OCI-LY3 (cell line): ENCODE data around the gene LST1.

Experiments
- H2AFZ ChIP-seq: fragments of 200-600, 300-600 bp; shearing (Covaris generic); 2 replicates; pipeline ENCODE4 v1.6.0; 2014; ENCODE audit warnings: antibody characterized with exemption, low read depth, low read length
- H3K27ac ChIP-seq: fragments of 200-600, 300-600 bp; sonication (generic); 2 replicates; pipeline ENCODE4 v1.5.1; 2014; ENCODE audit warnings: mild to moderate bottlenecking, low read length, moderate library complexity, mixed read lengths
- H3K27me3 ChIP-seq: fragments of 200-600, 300-600 bp; sonication (generic); 2 replicates; pipeline ENCODE4 v1.6.1; 2014; ENCODE audit warnings: low read depth, low read length, mixed read lengths
- H3K36me3 ChIP-seq: fragments of 200-600, 300-600 bp; sonication (generic); replicated peaks from 2 replicates; pipeline ENCODE3; 2014; ENCODE audit warnings: low read depth, low read length, mixed read lengths
- H3K4me1 ChIP-seq: fragments of 300-600, 200-600 bp; sonication (generic); 2 replicates; pipeline ENCODE4 v1.6.1; 2014; ENCODE audit warnings: low read length, mixed read lengths
- H3K4me2 ChIP-seq: fragments of 200-600, 300-600 bp; sonication (generic); 2 replicates; pipeline ENCODE4 v1.6.1; 2014; ENCODE audit warnings: low read length, mixed read lengths
- H3K4me3 ChIP-seq: fragments of 300-600, 200-600 bp; sonication (generic); 2 replicates; pipeline ENCODE4 v1.5.1; 2014; ENCODE audit warnings: antibody characterized with exemption, mild to moderate bottlenecking, low read length, moderate library complexity
- H3K79me2 ChIP-seq: fragments of 300-600, 200-600 bp; shearing (Covaris generic); 2 replicates; pipeline ENCODE4 v1.6.1; 2014; ENCODE audit warnings: mild to moderate bottlenecking, low read length, mixed read lengths
- H3K9ac ChIP-seq: fragments of 300-600, 200-600 bp; shearing (Covaris generic); 2 replicates; pipeline ENCODE4 v1.6.0; 2014; ENCODE audit warnings: mild to moderate bottlenecking, low read length, moderate library complexity
- H3K9me3 ChIP-seq: fragments of 200-600, 300-600 bp; shearing (Covaris generic); 2 replicates; pipeline ENCODE4 v1.6.1; 2014; ENCODE audit warnings: low read length, mixed read lengths; ENCODE audit not compliant: insufficient read depth
- H4K20me1 ChIP-seq: fragments of 200-600, 300-600 bp; sonication (generic); 2 replicates; pipeline ENCODE4 v1.6.1; 2016; ENCODE audit warnings: low read length, mixed read lengths; ENCODE audit not compliant: insufficient read depth
- EZH2phosphoT487 ChIP-seq: fragments of 200-600 bp; shearing (Covaris generic); IDR thresholded peaks from 2 replicates; pipeline ENCODE4 v1.6.1; 2018; ENCODE audit warnings: antibody characterized with exemption, mixed run types, low read depth
- TF ChIP-seq, protein P1 (sequence below): fragments of 200-600, 300-600 bp; sonication (generic); IDR thresholded peaks from 2 replicates; pipeline ENCODE4 v1.5.1; 2014; ENCODE audit warnings: antibody characterized with exemption, low read length, low read depth

Gene LST1

DNA sequence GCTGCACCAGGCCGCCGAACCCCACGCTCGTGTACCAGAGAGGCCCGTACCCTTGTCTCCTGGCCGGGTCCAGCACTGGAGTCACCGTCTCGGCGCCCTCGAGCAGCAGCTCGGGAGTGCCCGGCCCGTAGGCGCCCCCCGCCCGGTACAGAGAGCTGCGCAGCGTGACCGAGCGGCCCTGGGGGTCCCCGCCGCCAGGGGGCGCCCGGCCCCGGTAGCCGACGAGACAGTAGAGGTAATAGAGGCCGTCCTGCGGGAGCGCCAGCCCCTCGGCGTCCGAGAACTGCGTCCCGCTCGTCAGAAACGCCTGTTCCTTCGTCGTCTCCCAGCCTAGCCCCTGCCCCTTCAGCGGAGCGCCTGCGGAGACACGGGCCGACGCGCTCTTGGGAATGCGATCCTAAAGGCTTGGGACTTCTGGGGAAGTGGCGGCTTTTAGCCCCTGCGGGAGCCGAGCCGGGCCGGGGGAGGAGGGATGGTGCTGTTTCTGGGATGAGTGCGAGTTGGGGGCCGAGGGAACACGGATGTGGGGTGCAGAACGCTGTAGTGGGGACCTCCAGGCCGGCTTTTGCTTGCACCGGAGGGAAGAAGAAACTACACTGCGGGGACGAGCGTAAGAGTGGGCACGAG lies 5.2 kb upstream of the LST1 start:
- Histone ChIP-seq H4K20me1 (peaks cover 24% of the 10 kb centered on the region), H3K4me3 (peak overlapping the region; percentile 98), H3K4me1 (peaks cover 51% of the 10 kb centered on the region), H3K9ac (peak overlapping the region; percentile 94), H3K79me2 (peaks cover 76% of the 10 kb centered on the region), H3K27ac (peak overlapping the region; percentile 100), H3K27me3 (no peaks in the 10 kb centered on the region), H3K36me3 (peaks cover 41% of the 10 kb centered on the region), H3K4me2 (peak overlapping the region; percentile 100), H2AFZ (no peak overlapping the region), H3K9me3 (no peaks in the 10 kb centered on the region)
- TF ChIP-seq EZH2phosphoT487, result no peak
- TF ChIP-seq, protein P1, sequence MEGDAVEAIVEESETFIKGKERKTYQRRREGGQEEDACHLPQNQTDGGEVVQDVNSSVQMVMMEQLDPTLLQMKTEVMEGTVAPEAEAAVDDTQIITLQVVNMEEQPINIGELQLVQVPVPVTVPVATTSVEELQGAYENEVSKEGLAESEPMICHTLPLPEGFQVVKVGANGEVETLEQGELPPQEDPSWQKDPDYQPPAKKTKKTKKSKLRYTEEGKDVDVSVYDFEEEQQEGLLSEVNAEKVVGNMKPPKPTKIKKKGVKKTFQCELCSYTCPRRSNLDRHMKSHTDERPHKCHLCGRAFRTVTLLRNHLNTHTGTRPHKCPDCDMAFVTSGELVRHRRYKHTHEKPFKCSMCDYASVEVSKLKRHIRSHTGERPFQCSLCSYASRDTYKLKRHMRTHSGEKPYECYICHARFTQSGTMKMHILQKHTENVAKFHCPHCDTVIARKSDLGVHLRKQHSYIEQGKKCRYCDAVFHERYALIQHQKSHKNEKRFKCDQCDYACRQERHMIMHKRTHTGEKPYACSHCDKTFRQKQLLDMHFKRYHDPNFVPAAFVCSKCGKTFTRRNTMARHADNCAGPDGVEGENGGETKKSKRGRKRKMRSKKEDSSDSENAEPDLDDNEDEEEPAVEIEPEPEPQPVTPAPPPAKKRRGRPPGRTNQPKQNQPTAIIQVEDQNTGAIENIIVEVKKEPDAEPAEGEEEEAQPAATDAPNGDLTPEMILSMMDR, result peak; percentile 74

DNA sequence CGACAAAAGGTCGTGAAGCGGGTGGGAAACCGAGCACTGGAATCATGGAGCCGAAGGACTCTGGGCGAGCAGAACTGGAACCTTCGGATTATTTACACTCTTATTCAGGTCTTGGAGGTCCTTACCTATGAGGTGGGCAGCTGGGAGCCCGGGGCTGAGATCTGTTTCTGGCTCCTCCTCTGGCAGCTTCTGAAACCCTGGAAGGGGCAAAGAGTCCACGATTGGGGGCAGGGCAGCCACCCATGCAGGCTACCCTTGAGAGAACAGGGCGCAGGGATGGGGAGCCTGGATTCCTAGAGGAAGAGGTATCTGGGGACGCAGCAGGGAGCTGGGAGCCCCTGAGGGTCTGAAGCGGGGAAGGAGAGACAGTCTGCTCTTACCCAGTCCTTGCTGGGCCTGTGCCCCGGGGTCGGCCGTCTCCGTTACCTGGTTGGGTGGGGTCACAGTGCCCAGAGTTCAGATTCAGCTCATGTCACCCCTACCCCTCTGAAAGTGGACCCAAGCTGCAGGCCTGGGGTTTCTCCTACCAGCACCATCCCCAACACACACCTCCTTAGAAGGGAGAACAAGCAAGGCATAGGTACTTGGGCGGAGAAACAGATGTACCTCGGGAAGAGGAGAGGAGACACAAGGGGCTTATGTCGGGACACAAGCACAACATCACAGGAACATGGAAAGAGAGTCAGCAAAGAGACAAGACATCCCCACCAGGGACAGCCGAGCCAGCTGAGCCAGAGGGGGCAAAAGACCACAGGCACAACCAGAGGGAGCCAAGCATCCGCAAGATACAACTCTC lies 4.4 kb upstream of the LST1 start:
- H3K9me3 ChIP-seq, result no peaks in the 10 kb centered on the region
- TF ChIP-seq, protein P1, result no peak
- TF ChIP-seq EZH2phosphoT487, result no peak
- H3K79me2 ChIP-seq, result peaks cover 69% of the 10 kb centered on the region
- H3K9ac ChIP-seq, result peak overlapping the region; percentile 94
- H3K4me2 ChIP-seq, result peak overlapping the region; percentile 100
- no peak overlapping the region for H2AFZ ChIP-seq
- peaks cover 34% of the 10 kb centered on the region for H3K36me3 ChIP-seq
- H3K27ac ChIP-seq, result peak overlapping the region; percentile 100
- H3K27me3 ChIP-seq, result no peaks in the 10 kb centered on the region
- H4K20me1 ChIP-seq, result peaks cover 17% of the 10 kb centered on the region
- H3K4me1 ChIP-seq, result peaks cover 58% of the 10 kb centered on the region
- peak overlapping the region; percentile 98 for H3K4me3 ChIP-seq

DNA sequence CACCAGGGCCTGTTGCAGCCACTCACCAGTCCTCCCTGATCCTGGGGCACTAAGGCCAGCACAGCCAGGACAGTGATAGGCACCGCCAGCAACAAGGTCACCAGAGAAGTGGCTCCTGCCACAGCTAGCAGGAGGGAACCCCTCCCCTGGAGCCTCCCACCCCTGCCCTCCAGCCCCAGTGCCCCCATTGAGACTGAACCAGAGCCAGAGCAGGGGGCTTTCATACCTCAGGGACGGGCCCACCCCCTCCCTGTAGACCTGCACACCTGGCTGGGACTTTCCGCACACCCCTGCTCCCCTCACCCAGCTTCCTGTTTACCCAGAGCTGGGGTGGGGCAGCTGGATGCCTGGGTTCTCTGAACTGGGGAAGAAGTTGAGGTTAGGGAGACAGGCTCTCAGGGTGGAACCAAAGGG lies 3.8 kb upstream of the LST1 start, which contains the start of gene LTB:
Gene LTB (minus strand): TSS at position 195 of the 414 bp plus-strand sequence. CDS start 7 bp downstream, at position 188.
- Histone ChIP-seq H3K27ac (peak within 1 kb of the TSS; percentile 100), H3K4me2 (peak within 1 kb of the TSS; percentile 100), H3K36me3 (peaks cover 28% of the 10 kb centered on the region), H3K9ac (peak within 1 kb of the TSS; percentile 94), H3K79me2 (peaks cover 63% of the 10 kb centered on the region), H3K27me3 (no peaks in the 10 kb centered on the region), H3K4me3 (peak within 1 kb of the TSS; percentile 98), H3K9me3 (no peaks in the 10 kb centered on the region), H4K20me1 (peaks cover 11% of the 10 kb centered on the region), H2AFZ (no peak within 1 kb of the TSS), H3K4me1 (peaks cover 64% of the 10 kb centered on the region)
- no peak for TF ChIP-seq EZH2phosphoT487

DNA sequence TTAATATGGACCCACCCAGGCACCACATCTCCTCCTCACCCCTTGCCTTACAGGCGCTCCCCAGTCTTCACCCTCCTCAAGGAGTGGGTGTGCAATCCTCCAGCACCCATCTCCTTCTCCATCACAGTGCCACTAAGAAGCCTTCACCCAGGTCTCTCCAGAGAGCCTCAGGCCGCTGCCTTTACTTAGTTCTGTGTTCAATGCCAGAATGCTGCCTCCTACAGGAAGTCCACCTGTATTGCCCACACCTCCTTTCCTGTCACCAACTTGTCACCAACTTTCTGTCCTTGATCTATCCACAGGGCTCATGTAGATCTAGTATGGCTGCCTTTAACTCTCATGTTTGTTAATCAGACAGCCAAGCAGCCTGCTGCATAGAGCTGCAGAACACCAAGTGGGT lies 586 bp upstream of the LST1 start:
- H3K4me1 ChIP-seq, result peaks cover 49% of the 10 kb centered on the region

More for the DNA sequence above, 586 bp upstream of the LST1 start:
- peak overlapping the region; percentile 82 for H3K27ac ChIP-seq
- H4K20me1 ChIP-seq, result no peaks in the 10 kb centered on the region
- TF ChIP-seq, protein P1, result peak; percentile 64
- TF ChIP-seq EZH2phosphoT487, result no peak
- no peaks in the 10 kb centered on the region for H3K9me3 ChIP-seq
- peaks cover 32% of the 10 kb centered on the region for H3K79me2 ChIP-seq
- H3K36me3 ChIP-seq, result peaks cover 11% of the 10 kb centered on the region
- peak overlapping the region; percentile 61 for H3K4me2 ChIP-seq
- no peak overlapping the region for H2AFZ ChIP-seq
- H3K9ac ChIP-seq, result peak overlapping the region; percentile 52; the same call in 1 of the 2 replicates
- no peak overlapping the region; the same call in 1 of the 2 replicates for H3K4me3 ChIP-seq
- H3K27me3 ChIP-seq, result no peaks in the 10 kb centered on the region
